Neural cell (in vitro differentiated cells): Measurements from ENCODE around the gene TMEM176B.

Experiments
- EP300 ChIP-seq: fragments of 450-650 bp; conservative IDR thresholded peaks from 2 replicates; pipeline ENCODE4 v1.6.1; 2014; ENCODE audit warnings: antibody characterized with exemption, mild to moderate bottlenecking, moderate library complexity; ENCODE audit not compliant: poor library complexity, severe bottlenecking
- TAF1 ChIP-seq: IDR thresholded peaks from 2 replicates; pipeline ENCODE4 v1.6.1; 2012; ENCODE audit warnings: low read depth
- TF ChIP-seq, protein P1 (sequence below): fragments of 450-650 bp; IDR thresholded peaks from 2 replicates; pipeline ENCODE4 v1.5.1; 2014; ENCODE audit warnings: antibody characterized with exemption, mild to moderate bottlenecking, moderate library complexity; ENCODE audit not compliant: poor library complexity, severe bottlenecking

DNA sequence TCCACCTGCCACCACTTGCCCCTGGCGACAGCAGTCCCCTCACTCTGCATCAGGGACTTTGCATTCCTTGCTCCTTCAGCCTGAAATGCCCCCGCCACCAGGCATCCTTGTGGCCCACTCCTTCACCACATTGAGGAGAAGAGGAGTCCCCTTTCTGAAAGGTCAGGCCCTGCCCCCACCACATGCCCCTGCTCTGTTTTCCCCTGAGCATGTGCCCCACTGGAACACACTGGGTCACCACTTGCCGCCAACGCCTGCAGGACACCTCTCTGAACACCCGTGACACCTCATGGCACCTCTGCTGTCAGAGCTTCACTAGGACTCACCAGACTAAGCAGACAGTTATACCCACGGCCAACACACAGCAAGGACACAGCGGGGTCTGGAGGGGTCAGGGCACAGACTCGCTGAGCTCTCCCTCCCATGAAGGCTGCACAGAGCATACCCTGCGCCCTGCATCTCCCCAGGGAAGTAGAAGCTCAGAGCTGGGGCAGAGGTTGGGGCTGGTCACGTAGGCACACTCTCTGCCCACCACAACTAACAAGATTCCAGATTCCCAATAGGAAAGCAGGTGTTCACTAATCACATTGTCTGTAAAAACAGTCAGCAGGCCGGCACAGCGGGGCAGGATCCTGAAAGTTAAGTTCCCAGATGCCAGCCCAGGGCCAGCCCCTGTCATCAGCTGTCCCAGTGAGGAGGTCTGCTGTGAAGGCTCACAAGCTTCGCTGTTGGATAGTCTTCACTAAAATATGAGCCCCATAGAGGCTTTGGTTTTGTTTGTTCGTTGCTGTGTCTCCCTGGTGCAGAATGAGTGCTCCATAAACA is 46.3 kb upstream of the TMEM176B start:
- TF ChIP-seq, protein P1, sequence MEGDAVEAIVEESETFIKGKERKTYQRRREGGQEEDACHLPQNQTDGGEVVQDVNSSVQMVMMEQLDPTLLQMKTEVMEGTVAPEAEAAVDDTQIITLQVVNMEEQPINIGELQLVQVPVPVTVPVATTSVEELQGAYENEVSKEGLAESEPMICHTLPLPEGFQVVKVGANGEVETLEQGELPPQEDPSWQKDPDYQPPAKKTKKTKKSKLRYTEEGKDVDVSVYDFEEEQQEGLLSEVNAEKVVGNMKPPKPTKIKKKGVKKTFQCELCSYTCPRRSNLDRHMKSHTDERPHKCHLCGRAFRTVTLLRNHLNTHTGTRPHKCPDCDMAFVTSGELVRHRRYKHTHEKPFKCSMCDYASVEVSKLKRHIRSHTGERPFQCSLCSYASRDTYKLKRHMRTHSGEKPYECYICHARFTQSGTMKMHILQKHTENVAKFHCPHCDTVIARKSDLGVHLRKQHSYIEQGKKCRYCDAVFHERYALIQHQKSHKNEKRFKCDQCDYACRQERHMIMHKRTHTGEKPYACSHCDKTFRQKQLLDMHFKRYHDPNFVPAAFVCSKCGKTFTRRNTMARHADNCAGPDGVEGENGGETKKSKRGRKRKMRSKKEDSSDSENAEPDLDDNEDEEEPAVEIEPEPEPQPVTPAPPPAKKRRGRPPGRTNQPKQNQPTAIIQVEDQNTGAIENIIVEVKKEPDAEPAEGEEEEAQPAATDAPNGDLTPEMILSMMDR: no peak
- TF ChIP-seq EP300 (no peak), TAF1 (no peak)
